Measurements from ENCODE around the gene C18orf54. TPM values are rescaled to one million over a fixed set of nuclear protein-coding genes. Genes with fewer than 3 reads are reported as not detected.
A peak's percentile ranks its signal among the peaks of the same experiment; 100 is the strongest.

Gene C18orf54
- total and polyA plus RNA-seq, 2 donors (not counting 1 experiment from before 2014, with no cell fraction given), result 2.8 to 5.6 TPM

GRCh38 chr18:54323561-54323960, 34.1 kb upstream of the C18orf54 start:
- no peak overlapping the region for H3K4me2 ChIP-seq (ENCODE audit: extremely low read depth, insufficient read depth, low read length)
- TF ChIP-seq EZH2 (IDR thresholded peaks at IDR 0.05; ENCODE audit: low read length, missing control alignments), result no peak
- TF ChIP-seq CTCF (conservative IDR thresholded peaks at IDR 0.05 in 1 of 2, IDR thresholded peaks at IDR 0.05 in 1 of 2; ENCODE audit: low read depth in 1 of 2, low read length in 2 of 2), result no peak
- no peak overlapping the region for H3K4me3 ChIP-seq (replicated peaks in 1 of 4; ENCODE audit: control extremely low read depth in 1 of 4, insufficient read depth in 1 of 4, low read depth in 3 of 4, low read length in 4 of 4)
- no peaks in the 10 kb centered on the region for H3K36me3 ChIP-seq (ENCODE audit: control insufficient read depth, insufficient read depth, low read length)
- H3K9me3 ChIP-seq (ENCODE audit: control insufficient read depth, insufficient read depth, low read depth, low read length), result no peaks in the 10 kb centered on the region
- H2AFZ ChIP-seq (ENCODE audit: low read length), result no peak overlapping the region
- no peaks in the 10 kb centered on the region for H3K27me3 ChIP-seq (ENCODE audit: control insufficient read depth, insufficient read depth, low read length)
- no peaks in the 10 kb centered on the region for H4K20me1 ChIP-seq (ENCODE audit: control insufficient read depth, extremely low read depth, insufficient read depth, low read length)
- no peak overlapping the region for H3K27ac ChIP-seq (ENCODE audit: insufficient read depth, low read length)
- no peaks in the 10 kb centered on the region for H3K79me2 ChIP-seq (ENCODE audit: control insufficient read depth, insufficient read depth, low read length)
- H3K4me1 ChIP-seq (ENCODE audit: control insufficient read depth, extremely low read depth, insufficient read depth, low read length), result no peaks in the 10 kb centered on the region
- no peak overlapping the region for H3K9ac ChIP-seq (ENCODE audit: insufficient read depth, low read length)
- DNase-seq (ENCODE audit: low read depth in 2 of 2), result no peak

GRCh38 chr18:54323970-54324369, 33.7 kb upstream of the C18orf54 start:
- peak in 1 of 2 donors; percentile 3 for DNase-seq (ENCODE audit: low read depth in 2 of 2)

GRCh38 chr18:54327818-54328217, 29.9 kb upstream of the C18orf54 start:
- H2AFZ ChIP-seq (ENCODE audit: low read length), result no peak overlapping the region
- H3K27me3 ChIP-seq (ENCODE audit: control insufficient read depth, insufficient read depth, low read length), result no peaks in the 10 kb centered on the region
- TF ChIP-seq EZH2 (IDR thresholded peaks at IDR 0.05; ENCODE audit: low read length, missing control alignments) (no peak), CTCF (conservative IDR thresholded peaks at IDR 0.05 in 1 of 2, IDR thresholded peaks at IDR 0.05 in 1 of 2; ENCODE audit: low read depth in 1 of 2, low read length in 2 of 2) (no peak)
- no peaks in the 10 kb centered on the region for H3K9me3 ChIP-seq (ENCODE audit: control insufficient read depth, insufficient read depth, low read depth, low read length)
- H3K9ac ChIP-seq (ENCODE audit: insufficient read depth, low read length), result no peak overlapping the region
- DNase-seq (ENCODE audit: low read depth in 2 of 2), result no peak
- H3K4me2 ChIP-seq (ENCODE audit: extremely low read depth, insufficient read depth, low read length), result no peak overlapping the region
- H3K4me3 ChIP-seq (replicated peaks in 1 of 4; ENCODE audit: control extremely low read depth in 1 of 4, insufficient read depth in 1 of 4, low read depth in 3 of 4, low read length in 4 of 4), result no peak overlapping the region
- no peak overlapping the region for H3K27ac ChIP-seq (ENCODE audit: insufficient read depth, low read length)
- H3K79me2 ChIP-seq (ENCODE audit: control insufficient read depth, insufficient read depth, low read length), result no peaks in the 10 kb centered on the region
- H4K20me1 ChIP-seq (ENCODE audit: control insufficient read depth, extremely low read depth, insufficient read depth, low read length), result no peaks in the 10 kb centered on the region
- H3K4me1 ChIP-seq (ENCODE audit: control insufficient read depth, extremely low read depth, insufficient read depth, low read length), result no peaks in the 10 kb centered on the region
- H3K36me3 ChIP-seq (ENCODE audit: control insufficient read depth, insufficient read depth, low read length), result no peaks in the 10 kb centered on the region

More at GRCh38 chr18:54323970-54324369, 33.7 kb upstream of the C18orf54 start:
- Histone ChIP-seq H3K27ac (ENCODE audit: insufficient read depth, low read length) (no peak overlapping the region), H3K4me3 (replicated peaks in 1 of 4; ENCODE audit: control extremely low read depth in 1 of 4, insufficient read depth in 1 of 4, low read depth in 3 of 4, low read length in 4 of 4) (no peak overlapping the region), H2AFZ (ENCODE audit: low read length) (no peak overlapping the region), H3K4me1 (ENCODE audit: control insufficient read depth, extremely low read depth, insufficient read depth, low read length) (no peaks in the 10 kb centered on the region), H3K79me2 (ENCODE audit: control insufficient read depth, insufficient read depth, low read length) (no peaks in the 10 kb centered on the region), H4K20me1 (ENCODE audit: control insufficient read depth, extremely low read depth, insufficient read depth, low read length) (no peaks in the 10 kb centered on the region), H3K27me3 (ENCODE audit: control insufficient read depth, insufficient read depth, low read length) (no peaks in the 10 kb centered on the region), H3K9ac (ENCODE audit: insufficient read depth, low read length) (no peak overlapping the region), H3K36me3 (ENCODE audit: control insufficient read depth, insufficient read depth, low read length) (no peaks in the 10 kb centered on the region), H3K9me3 (ENCODE audit: control insufficient read depth, insufficient read depth, low read depth, low read length) (no peaks in the 10 kb centered on the region), H3K4me2 (ENCODE audit: extremely low read depth, insufficient read depth, low read length) (no peak overlapping the region)
- no peak for TF ChIP-seq EZH2 (IDR thresholded peaks at IDR 0.05; ENCODE audit: low read length, missing control alignments)
